Measurements from ENCODE around the gene CARD11. TPM values are rescaled to one million over a fixed set of nuclear protein-coding genes. Genes with fewer than 3 reads are reported as not detected.

CARD11 gene
- total and polyA plus RNA-seq, 3 donors from 2014 or later: 2.9 to 3.9 (median 3.2) TPM

- intact Hi-C loops (cut with DNase I; ENCODE audit: low total_unique reads): no loop called here
- Histone ChIP-seq H3K4me3 (no peak overlapping the region), H3K4me1 (no peaks in the 10 kb centered on the region), H3K27ac (no peak overlapping the region), H3K27me3 (no peaks in the 10 kb centered on the region), H3K9me3 (no peaks in the 10 kb centered on the region), H3K36me3 (ENCODE audit: low read depth, missing control alignments) (no peaks in the 10 kb centered on the region)
- no peak for DNase-seq
- no peak for TF ChIP-seq POLR2A (IDR thresholded peaks at IDR 0.05)
- TF ChIP-seq CTCF (IDR thresholded peaks at IDR 0.05): no peak
- WGBS, 2 donors: 65 to 86% methylated on average over 8 of the region's 8 CpGs
Observed at GRCh38 chr7:2879354-2879753, 164.3 kb downstream of the CARD11 start.

- Histone ChIP-seq H3K27me3 (no peaks in the 10 kb centered on the region), H3K9me3 (no peaks in the 10 kb centered on the region), H3K4me1 (no peaks in the 10 kb centered on the region), H3K4me3 (no peak overlapping the region), H3K27ac (no peak overlapping the region), H3K36me3 (ENCODE audit: low read depth, missing control alignments) (no peaks in the 10 kb centered on the region)
- TF ChIP-seq POLR2A (IDR thresholded peaks at IDR 0.05): no peak
- TF ChIP-seq CTCF (IDR thresholded peaks at IDR 0.05): no peak
- WGBS, 2 donors: 87 to 88% methylated on average over 3 of the region's 3 CpGs
- DNase-seq: no peak
- intact Hi-C loops (cut with DNase I; ENCODE audit: low total_unique reads): no loop called here
Observed at GRCh38 chr7:2878306-2878705, 165.4 kb downstream of the CARD11 start.

GRCh38 chr7:2876031-2876731, 167.5 kb downstream of the CARD11 start:
- intact Hi-C loops (cut with DNase I; ENCODE audit: low total_unique reads): no loop called here
- Histone ChIP-seq H3K9me3 (no peaks in the 10 kb centered on the region), H3K36me3 (ENCODE audit: low read depth, missing control alignments) (no peaks in the 10 kb centered on the region), H3K4me3 (no peak overlapping the region), H3K4me1 (no peaks in the 10 kb centered on the region), H3K27me3 (no peaks in the 10 kb centered on the region), H3K27ac (no peak overlapping the region)
- TF ChIP-seq CTCF (IDR thresholded peaks at IDR 0.05) (no peak), POLR2A (IDR thresholded peaks at IDR 0.05) (no peak)
- peak; percentile 24 for DNase-seq
- 72 to 84% methylated on average over 13 to 23 of the region's 24 CpGs for WGBS, 2 donors

- Histone ChIP-seq H3K9me3 (no peaks in the 10 kb centered on the region), H3K36me3 (ENCODE audit: low read depth, missing control alignments) (no peaks in the 10 kb centered on the region), H3K27me3 (no peaks in the 10 kb centered on the region), H3K27ac (no peak overlapping the region), H3K4me3 (no peak overlapping the region), H3K4me1 (no peaks in the 10 kb centered on the region)
- 53 to 64% methylated on average over 7 of the region's 7 CpGs for WGBS, 2 donors
- intact Hi-C loops (cut with DNase I; ENCODE audit: low total_unique reads): no loop called here
- DNase-seq: no peak
- TF ChIP-seq POLR2A (IDR thresholded peaks at IDR 0.05) (no peak), CTCF (IDR thresholded peaks at IDR 0.05) (no peak)
Observed at GRCh38 chr7:2873686-2874551, 169.7 kb downstream of the CARD11 start.

Data from testis (tissue), 3 donors.